Lower leg skin (tissue), 3 donors: ENCODE data around the gene SLC22A4.

Source experiments
- CTCF ChIP-seq, 3 donors: fragments of 450-650 bp; IDR thresholded peaks; one replicate each; pipeline ENCODE4 v1.5.1; 2016; ENCODE audit warnings: antibody characterized with exemption in 3 of 3, mild to moderate bottlenecking in 3 of 3, moderate library complexity in 2 of 3
- POLR2A ChIP-seq, 2 donors: fragments of 450-650 bp; IDR thresholded peaks; one replicate each; pipeline ENCODE4 v1.6.1; 2016 to 2017; ENCODE audit warnings: antibody characterized with exemption in 2 of 2, mild to moderate bottlenecking in 1 of 2, moderate library complexity in 1 of 2

- TF ChIP-seq CTCF (IDR thresholded peaks at IDR 0.05) (no peak), POLR2A (IDR thresholded peaks at IDR 0.05) (no peak)
Measured at GRCh38 chr5:132256086-132256782, 38.0 kb upstream of the SLC22A4 start.
